ENCODE results near the gene NEMP2.

GRCh38 chr2:190578158-190579057 lies 43.9 kb upstream of the NEMP2 start:
- TF ChIP-seq CTCF (IDR thresholded peaks at IDR 0.05) (no peak), POLR2A (IDR thresholded peaks at IDR 0.05) (no peak)

Measured in lower leg skin (tissue), 3 donors.